GM21619 (cell line): ENCODE data around the gene SLC4A5.
"Not testable (repeated sequence)": the region's sequence is repeated elsewhere in the genome, so short reads cannot be mapped to it uniquely, and the experiment has no call there.

Experiments used
- ATAC-seq: cut with Tn5 transposase; IDR thresholded peaks from one replicate; pipeline ENCODE4 v1.9.1; 2021; ENCODE audit not compliant: unreplicated experiment

SLC4A5 gene

DNA sequence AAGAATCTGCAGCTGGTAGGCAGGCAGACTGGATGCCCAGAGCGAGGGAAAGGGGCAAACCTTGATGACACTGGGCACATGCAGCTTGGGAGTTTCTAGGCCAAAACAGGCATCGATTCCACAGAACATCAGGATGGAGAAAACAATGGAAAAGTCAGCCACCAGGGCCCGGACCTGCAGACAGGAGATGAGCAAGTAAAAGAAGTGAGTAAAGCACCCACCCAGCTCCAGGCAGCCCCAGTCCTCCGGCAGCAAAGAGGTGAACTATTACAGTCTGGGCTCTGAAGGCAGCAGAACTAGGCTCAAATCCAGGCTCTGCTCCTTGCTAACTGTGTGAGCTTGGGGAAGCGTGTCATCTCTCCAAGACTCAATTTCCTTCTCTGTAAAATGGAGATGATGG is 108.2 kb downstream of the SLC4A5 start:
- ATAC-seq, result no peak

DNA sequence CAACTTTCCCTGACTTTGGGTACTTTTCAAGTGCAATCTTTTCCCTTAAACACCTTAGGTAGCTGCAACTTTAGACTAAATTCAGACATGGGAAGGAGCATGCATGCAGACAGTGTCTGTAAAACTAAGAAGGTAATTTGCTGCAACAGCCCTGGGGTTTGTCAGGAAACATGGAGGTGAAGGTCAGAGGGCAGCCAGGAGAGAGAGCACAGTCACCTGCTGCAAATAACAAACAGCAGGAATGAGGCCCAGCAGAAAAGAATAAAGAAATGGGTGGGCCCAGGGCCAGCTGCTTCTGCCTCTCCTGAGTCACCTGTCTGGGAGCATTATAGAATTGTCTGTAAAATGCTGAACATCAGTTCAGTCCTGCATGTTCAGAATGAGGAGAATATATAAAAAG is 109.6 kb downstream of the SLC4A5 start:
- ATAC-seq, result no peak

DNA sequence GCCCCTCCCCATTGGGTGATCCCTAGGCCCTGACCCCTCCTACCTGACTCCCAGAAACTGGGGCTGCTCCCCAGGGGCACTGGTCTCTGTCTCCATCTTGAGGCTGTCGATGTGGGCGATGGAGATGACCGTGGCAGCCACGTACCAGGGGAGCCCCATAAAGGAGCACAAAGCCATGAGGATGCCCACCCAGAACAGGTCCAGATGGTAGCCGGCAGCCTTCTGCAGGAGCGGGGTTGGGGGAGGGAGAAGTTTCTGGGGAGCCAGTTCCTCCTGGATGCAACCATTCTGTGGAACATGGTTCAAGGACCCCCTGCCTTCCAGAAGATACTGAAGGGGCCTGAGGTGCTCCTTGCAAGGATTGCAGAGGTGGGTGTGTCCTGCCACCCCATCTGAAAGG is 110.8 kb downstream of the SLC4A5 start:
- no peak for ATAC-seq

DNA sequence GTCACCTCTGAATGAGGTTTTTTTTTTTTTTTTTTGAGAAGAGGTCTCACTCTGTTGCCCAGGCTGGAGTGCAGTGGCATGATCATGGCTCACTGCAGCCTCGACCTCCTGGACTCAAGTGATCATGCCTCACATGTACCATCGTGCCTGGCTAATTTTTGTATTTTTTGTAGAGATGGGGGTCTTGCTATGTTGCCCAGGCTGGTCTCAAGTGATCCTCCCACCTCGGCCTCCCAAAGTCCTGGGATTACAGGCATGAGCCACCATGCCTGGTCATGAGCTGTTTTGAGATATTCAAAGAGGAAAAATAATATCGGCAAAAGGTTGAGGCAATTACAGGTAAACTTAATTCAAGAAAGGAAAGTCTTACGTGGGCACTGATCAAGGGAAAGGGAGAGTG is 113.4 kb downstream of the SLC4A5 start:
- not testable (repeated sequence) for ATAC-seq

DNA sequence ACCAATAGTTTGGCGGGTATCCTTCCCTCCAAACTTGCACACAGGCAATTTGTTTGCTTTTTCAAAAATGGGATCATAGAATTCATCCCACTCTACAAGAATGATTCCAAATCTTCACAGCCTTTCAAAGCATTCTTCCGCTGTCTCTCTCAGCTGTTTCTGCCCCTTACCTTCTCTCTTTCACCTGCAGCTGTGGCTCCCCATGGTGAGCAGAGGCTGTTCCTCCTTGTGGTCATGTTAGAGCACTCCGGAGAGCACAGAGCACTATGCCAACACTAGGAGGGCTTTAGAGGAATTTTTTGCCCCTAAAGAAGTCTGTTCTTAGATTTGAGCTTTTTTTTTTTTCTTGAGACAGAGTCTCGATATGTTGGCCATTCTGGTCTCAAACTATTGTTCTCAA is 114.4 kb downstream of the SLC4A5 start:
- ATAC-seq, result no peak

DNA sequence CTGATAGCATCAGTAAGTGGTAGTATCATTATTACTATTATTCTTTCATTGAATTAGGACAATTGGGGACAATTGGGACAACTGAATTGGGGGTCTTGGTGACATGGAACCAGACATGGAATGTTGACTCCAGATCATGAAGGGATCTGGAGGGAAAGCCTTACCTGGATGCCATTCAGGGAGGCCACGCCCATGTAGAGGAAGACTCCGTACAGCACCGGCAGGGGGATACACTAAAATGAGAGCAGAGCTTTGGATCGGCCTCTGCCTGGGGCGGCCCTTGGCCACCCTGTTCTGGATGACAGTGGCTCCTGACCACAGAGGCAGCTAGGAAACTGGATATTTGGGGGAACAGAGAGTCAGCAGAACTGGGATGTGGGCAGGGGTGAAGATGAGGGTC is 115.6 kb downstream of the SLC4A5 start:
- ATAC-seq, result no peak

- no peak for ATAC-seq
Measured at GRCh38 chr2:74226648-74227213, 116.5 kb downstream of the SLC4A5 start.

GRCh38 chr2:74225698-74226459 is 117.3 kb downstream of the SLC4A5 start:
- no peak for ATAC-seq

DNA sequence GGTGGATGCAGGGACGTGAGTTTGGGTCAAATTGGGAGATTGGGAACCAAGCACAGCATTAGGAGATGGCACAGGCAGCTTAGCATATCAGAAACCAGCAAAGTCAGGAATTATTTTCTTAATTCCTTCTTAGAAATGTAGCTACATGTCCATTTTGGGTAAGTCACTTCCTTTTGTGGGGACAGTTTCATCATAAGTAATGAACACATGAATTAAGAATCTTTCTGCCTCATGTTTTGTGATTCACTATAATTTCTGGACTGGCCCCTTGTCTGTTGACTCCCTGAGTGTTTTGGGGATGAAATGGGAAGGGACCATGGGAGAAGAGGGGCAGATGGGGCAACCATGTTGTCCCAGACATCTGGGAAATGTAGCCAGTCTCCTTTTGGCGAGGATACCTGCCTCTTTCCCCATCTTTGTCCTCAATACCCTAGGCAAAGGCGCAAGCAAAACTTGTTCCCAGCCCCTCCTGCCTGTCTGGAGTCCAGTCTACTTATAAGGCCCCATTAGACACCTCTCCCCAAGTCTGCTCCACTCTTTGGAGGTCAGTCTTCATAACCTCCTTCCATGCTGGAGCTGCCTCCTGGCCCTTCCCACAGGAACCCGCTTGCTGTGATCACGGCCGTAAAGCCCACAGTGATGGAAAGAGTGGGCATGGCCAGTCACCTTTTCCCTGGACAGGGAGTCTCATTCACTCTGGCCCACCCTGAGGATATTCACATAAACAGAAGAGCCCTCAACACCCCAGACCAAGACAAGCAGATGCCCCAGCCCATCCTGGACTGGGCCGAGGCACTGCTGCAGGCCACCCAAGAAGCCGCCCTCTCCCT is 119.1 kb downstream of the SLC4A5 start:
- ATAC-seq, result no peak

DNA sequence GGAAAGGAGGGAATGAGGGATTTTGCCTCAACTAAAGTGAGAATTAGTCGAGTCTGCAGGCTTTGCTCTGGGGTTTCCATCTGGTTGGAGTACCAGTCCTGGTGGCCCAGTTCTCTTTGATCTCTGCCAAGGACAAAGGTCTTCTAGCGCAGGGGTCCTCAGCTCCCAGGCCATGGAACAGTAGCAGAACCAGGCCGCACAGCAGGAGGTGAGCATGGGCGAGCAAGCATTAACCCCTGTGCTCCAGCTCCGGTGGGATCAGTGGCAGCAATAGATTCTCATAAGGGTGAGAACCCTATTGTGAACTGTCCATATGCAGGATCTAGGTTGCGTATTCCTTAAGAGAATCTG is 120.9 kb downstream of the SLC4A5 start:
- ATAC-seq, result no peak

GRCh38 chr2:74221604-74222299 is 121.5 kb downstream of the SLC4A5 start:
- no peak for ATAC-seq

- no peak for ATAC-seq
Measured at GRCh38 chr2:74221091-74221490, 122.1 kb downstream of the SLC4A5 start.

- ATAC-seq, result no peak
Measured at GRCh38 chr2:74219846-74220486, 123.2 kb downstream of the SLC4A5 start.

GRCh38 chr2:74216642-74217041 is 126.6 kb downstream of the SLC4A5 start:
- no peak for ATAC-seq

DNA sequence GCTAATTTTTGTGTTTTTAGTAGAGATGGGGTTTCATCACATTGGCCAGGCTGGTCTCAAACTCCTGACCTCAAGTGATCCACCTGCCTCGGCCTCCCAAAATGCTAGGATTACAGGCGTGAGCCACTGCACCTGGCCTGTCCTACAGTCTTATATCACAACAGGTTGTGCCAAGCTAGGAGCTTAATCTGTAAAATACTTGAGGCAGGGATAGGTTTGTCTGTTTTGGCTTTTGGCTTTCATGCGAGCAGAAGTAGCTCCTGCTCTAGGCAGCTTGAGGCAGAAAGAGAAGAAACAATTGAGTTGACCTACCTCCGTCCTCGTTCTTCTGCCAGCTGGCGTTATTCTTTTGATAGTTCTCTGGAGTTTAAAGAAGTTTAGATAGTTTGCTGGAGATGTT is 127.4 kb downstream of the SLC4A5 start:
- ATAC-seq, result not testable (repeated sequence)

DNA sequence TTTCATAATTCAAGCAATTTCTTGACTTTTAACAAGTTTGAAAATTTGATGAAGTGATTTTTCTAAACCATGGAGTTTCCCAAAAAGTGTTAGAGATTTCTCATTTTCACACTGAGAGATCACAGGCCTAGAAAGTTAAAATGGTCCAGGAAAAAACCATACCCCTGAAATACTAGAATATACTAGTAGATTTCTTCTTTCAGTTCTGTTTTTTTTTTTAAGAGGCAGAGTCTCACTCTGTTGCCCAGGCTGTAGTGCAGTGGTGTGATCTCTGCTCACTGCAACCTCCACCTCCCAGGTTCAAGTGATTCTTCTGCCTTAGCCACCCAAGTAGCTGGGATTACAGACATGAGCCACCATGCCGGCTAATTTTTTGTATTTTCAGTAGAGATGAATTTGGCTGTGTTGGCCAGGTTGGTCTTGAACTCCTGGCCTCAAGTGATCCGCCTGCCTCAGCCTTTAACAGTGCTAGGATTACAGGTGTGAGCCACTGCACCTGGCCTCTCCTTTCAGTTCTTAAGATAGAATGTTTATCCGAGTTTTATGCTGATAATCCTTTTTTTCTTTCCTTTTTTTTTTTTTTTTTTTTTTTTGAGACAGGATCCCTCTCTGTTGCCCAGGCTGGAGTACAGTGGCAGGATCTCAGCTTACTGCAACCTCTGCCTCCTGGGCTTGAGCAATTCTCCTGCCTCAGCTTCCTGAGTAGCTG is 130.4 kb downstream of the SLC4A5 start:
- no peak for ATAC-seq

- ATAC-seq, result peak; percentile 81
Measured at GRCh38 chr2:74206180-74206688, 137.0 kb downstream of the SLC4A5 start.

DNA sequence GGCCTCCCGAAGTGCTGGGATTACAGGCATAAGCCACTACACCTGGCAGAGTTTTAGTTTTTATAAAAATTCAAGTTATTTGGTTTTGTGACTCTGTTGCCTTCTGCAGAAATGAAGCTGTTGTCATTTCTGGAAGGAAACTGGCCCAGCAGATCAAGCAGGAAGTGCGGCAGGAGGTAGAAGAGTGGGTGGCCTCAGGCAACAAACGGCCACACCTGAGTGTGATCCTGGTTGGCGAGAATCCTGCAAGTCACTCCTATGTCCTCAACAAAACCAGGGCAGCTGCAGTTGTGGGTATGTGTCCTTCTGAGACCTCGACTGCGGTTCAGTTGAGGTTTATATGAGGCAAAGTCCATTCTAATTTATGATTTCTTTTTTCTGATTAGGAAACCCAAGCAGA is 137.6 kb downstream of the SLC4A5 start:
- no peak for ATAC-seq

- ATAC-seq, result no peak
Measured at GRCh38 chr2:74205113-74205512, 138.1 kb downstream of the SLC4A5 start.

- no peak for ATAC-seq
Measured at GRCh38 chr2:74204436-74204835, 138.8 kb downstream of the SLC4A5 start.
